IMR-90 (cell line): ENCODE measurements around the gene CCNI2. TPM values are rescaled to one million over a fixed set of nuclear protein-coding genes. Genes with fewer than 3 reads are reported as not detected.

Source experiments
- ATAC-seq: fragments of 200-7000 bp; cut with Tn5 transposase; 2 replicates; pipeline ENCODE4 v1.9.1; 2020; ENCODE audit warnings: low read depth, mild to moderate bottlenecking, moderate library complexity
- BruUV-seq: library from RNA; stranded (reverse); fragments of 400-500 nt; replicated peaks from 2 replicates; lab custom pipeline; 2021; lab: Mats Ljungman, UMichigan
- CTCF ChIA-PET: fragments of 300-600 bp; formaldehyde crosslinking; extraction: SDS; loops from one replicate; lab custom pipeline; 2021; ENCODE audit warnings: antibody characterized with exemption; lab: Yijun Ruan, JAX
- POLR2A ChIA-PET: fragments of 300-600 bp; sonication (Branson Sonifier 250); formaldehyde crosslinking; loops from one replicate; lab custom pipeline; 2022; ENCODE audit warnings: antibody characterized with exemption; ENCODE audit not compliant: unreplicated experiment; lab: Charles Lee
- DNase-seq: peaks from one replicate; pipeline ENCODE4 v3.0.0; 2013
- H2AFZ ChIP-seq: replicated peaks from 2 replicates; pipeline ENCODE3; 2013; ENCODE audit warnings: low read length, mild to moderate bottlenecking; ENCODE audit not compliant: poor library complexity
- H2AK5ac ChIP-seq: 2 replicates; pipeline ENCODE4 v1.6.1; 2013; ENCODE audit warnings: low read depth, low read length, inconsistent platforms
- H2AK9ac ChIP-seq: replicated peaks from 2 replicates; pipeline ENCODE3; 2013; ENCODE audit warnings: mild to moderate bottlenecking, low read depth, low read length, moderate library complexity; ENCODE audit not compliant: poor library complexity
- H2BK120ac ChIP-seq: 2 replicates; pipeline ENCODE4 v1.6.1; 2013; ENCODE audit warnings: low read depth, low read length, inconsistent platforms
- H2BK15ac ChIP-seq: 3 replicates; pipeline ENCODE4 v1.6.1; 2013; ENCODE audit warnings: low read depth, low read length, inconsistent platforms
- H2BK20ac ChIP-seq: 2 replicates; pipeline ENCODE4 v1.6.1; 2013; ENCODE audit warnings: low read depth, mild to moderate bottlenecking, inconsistent platforms, low read length, moderate library complexity
- H2BK5ac ChIP-seq: 2 replicates; pipeline ENCODE4 v1.6.1; 2013; ENCODE audit warnings: mild to moderate bottlenecking, low read depth, low read length, inconsistent platforms; ENCODE audit not compliant: poor library complexity, severe bottlenecking
- H3K14ac ChIP-seq: replicated peaks from 2 replicates; pipeline ENCODE4 v1.6.1; 2013; ENCODE audit warnings: low read depth, low read length, inconsistent platforms
- H3K18ac ChIP-seq: 2 replicates; pipeline ENCODE4 v1.6.1; 2013; ENCODE audit warnings: low read depth, low read length, control low read depth
- H3K23ac ChIP-seq: 2 replicates; pipeline ENCODE4 v1.6.1; 2013; ENCODE audit warnings: low read depth, low read length, inconsistent platforms
- H3K27ac ChIP-seq: 2 replicates; pipeline ENCODE4 v1.5.1; 2013; ENCODE audit warnings: mild to moderate bottlenecking, control low read depth, low read length; ENCODE audit not compliant: insufficient read depth
- H3K27me3 ChIP-seq: 2 replicates; pipeline ENCODE4 v1.6.1; 2013; ENCODE audit warnings: low read length; ENCODE audit not compliant: control insufficient read depth, insufficient read depth
- H3K36me3 ChIP-seq: 2 replicates; pipeline ENCODE4 v1.6.1; 2013; ENCODE audit warnings: low read length, mixed read lengths; ENCODE audit not compliant: control insufficient read depth, insufficient read depth
- H3K4ac ChIP-seq: 2 replicates; pipeline ENCODE4 v1.6.1; 2013; ENCODE audit warnings: low read depth, low read length, inconsistent platforms
- H3K4me1 ChIP-seq: 2 replicates; pipeline ENCODE4 v1.6.1; 2013; ENCODE audit warnings: low read length, mixed read lengths; ENCODE audit not compliant: control insufficient read depth, insufficient read depth
- H3K4me2 ChIP-seq: 2 replicates; pipeline ENCODE4 v1.6.1; 2013; ENCODE audit warnings: low read depth, mild to moderate bottlenecking, control low read depth, low read length, moderate library complexity
- H3K4me3 ChIP-seq: 2 replicates; pipeline ENCODE4 v1.5.1; 2013; ENCODE audit warnings: low read depth, mild to moderate bottlenecking, control low read depth, low read length, moderate library complexity; ENCODE audit not compliant: insufficient read depth
- H3K56ac ChIP-seq: 2 replicates; pipeline ENCODE4 v1.6.1; 2013; ENCODE audit warnings: low read length, inconsistent platforms; ENCODE audit not compliant: insufficient read depth; ENCODE audit errors: extremely low read depth
- H3K79me1 ChIP-seq, 2 experiments: 2 replicates each; pipeline ENCODE4 v1.6.1; 2013; ENCODE audit warnings: low read length in 2 of 2, inconsistent platforms in 1 of 2, low read depth in 1 of 2
- H3K9ac ChIP-seq: 2 replicates; pipeline ENCODE4 v1.6.1; 2013; ENCODE audit warnings: low read depth, low read length, control low read depth
- H3K9me1 ChIP-seq: 2 replicates; pipeline ENCODE4 v1.6.1; 2013; ENCODE audit warnings: low read length, inconsistent platforms; ENCODE audit not compliant: insufficient read depth
- H3K9me3 ChIP-seq: 2 replicates; pipeline ENCODE4 v1.6.1; 2013; ENCODE audit warnings: low read length; ENCODE audit not compliant: control insufficient read depth, insufficient read depth
- H4K20me1 ChIP-seq: 2 replicates; pipeline ENCODE4 v1.6.1; 2013; ENCODE audit warnings: low read length, inconsistent platforms; ENCODE audit not compliant: insufficient read depth
- H4K5ac ChIP-seq: 2 replicates; pipeline ENCODE4 v1.6.1; 2013; ENCODE audit warnings: mild to moderate bottlenecking, low read depth, low read length, control low read depth
- H4K8ac ChIP-seq, 2 experiments: 2 replicates each; pipeline ENCODE4 v1.6.1; 2013; ENCODE audit warnings: low read depth in 2 of 2, low read length in 2 of 2, control low read depth in 1 of 2, inconsistent platforms in 1 of 2
- H4K91ac ChIP-seq: 2 replicates; pipeline ENCODE4 v1.6.1; 2013; ENCODE audit warnings: low read depth, low read length, inconsistent platforms; ENCODE audit not compliant: insufficient read depth
- BHLHE40 ChIP-seq: fragments of 150-350 bp; IDR thresholded peaks from 2 replicates; pipeline ENCODE4 v1.6.1; 2016; ENCODE audit warnings: mild to moderate bottlenecking, low read depth, low read length
- CEBPB ChIP-seq: IDR thresholded peaks from 2 replicates; pipeline ENCODE4 v1.6.1; 2012; ENCODE audit warnings: low read depth, low read length, improper control_type of control experiment
- CHD1 ChIP-seq: IDR thresholded peaks from 2 replicates; pipeline ENCODE4 v1.6.1; 2012; ENCODE audit warnings: low read depth, low read length, improper control_type of control experiment
- ELK1 ChIP-seq: fragments of 150-350 bp; IDR thresholded peaks from 2 replicates; pipeline ENCODE4 v1.6.1; 2016; ENCODE audit warnings: low read depth, mild to moderate bottlenecking, low read length, moderate library complexity, borderline replicate concordance
- MAFK ChIP-seq: IDR thresholded peaks from 2 replicates; pipeline ENCODE4 v1.6.1; 2012; ENCODE audit warnings: low read depth, low read length, improper control_type of control experiment
- MAZ ChIP-seq: IDR thresholded peaks from 2 replicates; pipeline ENCODE4 v1.6.1; 2012; ENCODE audit warnings: low read depth, mild to moderate bottlenecking, low read length, improper control_type of control experiment, moderate library complexity, borderline replicate concordance
- MXI1 ChIP-seq: IDR thresholded peaks from 2 replicates; pipeline ENCODE4 v1.6.1; 2012; ENCODE audit warnings: low read depth, mild to moderate bottlenecking, low read length, moderate library complexity, borderline replicate concordance
- NFE2L2 ChIP-seq: fragments of 150-350 bp; IDR thresholded peaks from 2 replicates; pipeline ENCODE4 v1.6.1; 2016; ENCODE audit warnings: low read depth, mild to moderate bottlenecking, low read length
- RAD21 ChIP-seq: IDR thresholded peaks from 2 replicates; pipeline ENCODE4 v1.6.1; 2012; ENCODE audit warnings: low read length, improper control_type of control experiment
- RCOR1 ChIP-seq: IDR thresholded peaks from 2 replicates; pipeline ENCODE4 v1.6.1; 2012; ENCODE audit warnings: mild to moderate bottlenecking, low read length, improper control_type of control experiment; ENCODE audit not compliant: insufficient replicate concordance
- RFX5 ChIP-seq: IDR thresholded peaks from 2 replicates; pipeline ENCODE4 v1.8.0; 2012; ENCODE audit warnings: low read depth, mild to moderate bottlenecking, low read length, moderate library complexity
- SMC3 ChIP-seq: fragments of 150-350 bp; IDR thresholded peaks from 2 replicates; pipeline ENCODE4 v1.6.1; 2016; ENCODE audit warnings: low read depth, mild to moderate bottlenecking, antibody characterized with exemption, low read length, moderate library complexity
- USF2 ChIP-seq: fragments of 150-350 bp; IDR thresholded peaks from 2 replicates; pipeline ENCODE4 v1.6.1; 2017; ENCODE audit warnings: mild to moderate bottlenecking, antibody characterized with exemption, low read length, low read depth
- WGBS, 2 experiments: methylation state at CpG; one replicate each; pipeline versions ENCODE4 v1.1.5 to v1.1.7; 2013; ENCODE audit warnings: missing lambda C conversion rate in 2 of 2; ENCODE audit not compliant: insufficient read length in 1 of 2; ENCODE audit errors: extremely low coverage in 2 of 2; 5-methylcytosine and 5-hydroxymethylcytosine counted together
- dilution Hi-C: fragments of 300-500 bp; cut with HindIII; formaldehyde crosslinking; loops from one replicate; pipeline ENCODE4 v1.14.3; 2018; ENCODE audit warnings: low sequenced_read_pairs; ENCODE audit not compliant: unreplicated experiment
- in situ Hi-C: fragments of 300-500 bp; cut with MboI; formaldehyde crosslinking; loops from 3 replicates; pipeline ENCODE4 v1.14.3; 2019; ENCODE audit warnings: low sequenced_read_pairs, inconsistent platforms, mixed read lengths
- intact Hi-C: fragments of 100-400 bp; cut with micrococcal nuclease; formaldehyde crosslinking; loops from 2 replicates; pipeline ENCODE4 v1.10.0; 2022
- polyA plus RNA-seq, 3 experiments: library from polyadenylated mRNA; depleted of rRNA; stranded (reverse); fragments of >200 nt; gene quantifications; 2 replicates each; pipeline ENCODE4 v1.2.3, GENCODE V29; 2012; ENCODE audit warnings: low replicate concordance in 1 of 3
- total RNA-seq: library from RNA; depleted of rRNA; stranded (reverse); fragments of >200 nt; gene quantifications from 2 replicates; pipeline ENCODE4 v1.2.3, GENCODE V29; 2012

CCNI2 gene
- total and polyA plus RNA-seq, 2 of the 4 experiments (the other 2 are of a cell fraction): not detected

- no TSS peak for BruUV-seq
- H2BK5ac ChIP-seq: peak overlapping the region; percentile 51
- peak; percentile 33 for ATAC-seq
- no peaks in the 10 kb centered on the region for H3K27me3 ChIP-seq
- H3K4ac ChIP-seq: peak overlapping the region; percentile 67
- H3K23ac ChIP-seq: peak overlapping the region; percentile 73; the same call in 1 of the 2 replicates
- H4K5ac ChIP-seq: peak overlapping the region; percentile 61
- in situ Hi-C loops: no loop called here
- H3K9me1 ChIP-seq: peaks cover 38% of the 10 kb centered on the region
- no peak overlapping the region for H2BK20ac ChIP-seq
- H2AFZ ChIP-seq: peak overlapping the region; percentile 98
- H2AK5ac ChIP-seq: peak overlapping the region; percentile 61
- H4K20me1 ChIP-seq: peaks cover 38% of the 10 kb centered on the region
- no peaks in the 10 kb centered on the region for H3K36me3 ChIP-seq
- POLR2A ChIA-PET: interaction anchor here (1.0 kb wide), 1 partner anchor 210 kb away, joined by 3 read pairs; no protein-coding TSS in a partner anchor
- peak overlapping the region; percentile 59 for H3K27ac ChIP-seq
- H3K14ac ChIP-seq: peak overlapping the region; percentile 5; the same call in 1 of the 2 replicates
- no peak overlapping the region for H2BK120ac ChIP-seq
- DNase-seq: no peak
- peak overlapping the region; percentile 65 for H3K4me3 ChIP-seq
- H3K4me2 ChIP-seq: peak overlapping the region; percentile 97
- peaks cover 17% of the 10 kb centered on the region for H3K4me1 ChIP-seq
- 1% methylated on average over 18 of the region's 39 CpGs; no CpG with 5 or more reads in 1 of the 2 experiments for WGBS, 2 experiments
- peak overlapping the region; percentile 72 for H3K9ac ChIP-seq
- peak overlapping the region; percentile 90 for H2AK9ac ChIP-seq
- H3K79me1 ChIP-seq: peaks cover 23 to 62% of the 10 kb centered on the region in 2 experiments
- peak overlapping the region in 1 of 2 experiments; percentile 72; a peak in 2 of 4 replicates for H4K8ac ChIP-seq
- dilution Hi-C loops: no loop called here
- H2BK15ac ChIP-seq: no peak overlapping the region
- H4K91ac ChIP-seq: peak overlapping the region; percentile 21; the same call in 1 of the 2 replicates
- peak overlapping the region; percentile 61 for H3K56ac ChIP-seq
- no peak overlapping the region; the same call in 1 of the 2 replicates for H3K18ac ChIP-seq
- intact Hi-C loops: loop anchor here (2.0 kb wide), 1 partner anchor 44 kb away; no protein-coding TSS in a partner anchor
- H3K9me3 ChIP-seq: no peaks in the 10 kb centered on the region
- CTCF ChIA-PET: interaction anchor here (1.9 kb wide), 1 partner anchor 37 kb away, joined by 4 read pairs; no protein-coding TSS in a partner anchor
- TF ChIP-seq BHLHE40 (no peak), RCOR1 (no peak), MXI1 (no peak), MAZ (no peak), RAD21 (no peak), MAFK (no peak), ELK1 (no peak), SMC3 (no peak), CHD1 (no peak), CEBPB (no peak), USF2 (no peak), NFE2L2 (no peak), RFX5 (no peak)
These were observed 29.1 kb downstream of the CCNI2 start for GRCh38 chr5:132776131-132776937.
